ENCODE measurements around the gene LYRM7. TPM values are rescaled to one million over a fixed set of nuclear protein-coding genes. Genes with fewer than 3 reads are reported as not detected.

Gene LYRM7
- total RNA-seq, 2 experiments from 2014 or later: 14.4 to 25.5 TPM

DNA sequence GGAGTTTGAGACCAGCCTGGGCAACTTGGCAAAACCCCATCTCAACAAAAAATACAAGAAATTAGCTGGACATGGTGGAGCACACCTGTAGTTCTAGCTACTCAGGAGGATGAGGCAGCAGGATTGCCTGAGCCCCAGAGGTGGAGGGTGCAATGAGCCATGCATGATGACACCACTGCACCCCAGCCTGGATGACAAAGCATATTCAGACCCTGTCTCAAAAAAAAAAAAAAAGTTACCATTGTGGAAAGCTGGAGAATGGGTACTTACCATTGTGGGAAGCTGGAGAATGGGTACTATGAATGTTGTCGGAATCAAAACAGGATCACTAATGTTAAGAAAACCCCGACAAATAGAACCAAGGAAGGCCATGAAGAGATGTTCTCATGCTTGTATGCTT lies 31.4 kb upstream of the LYRM7 start:
- H4K20me1 ChIP-seq (ENCODE audit: insufficient read depth, low read length): no peaks in the 10 kb centered on the region
- POLR2A ChIA-PET: no interaction called here
- no TSS peak for BruUV-seq (replicated peaks)

DNA sequence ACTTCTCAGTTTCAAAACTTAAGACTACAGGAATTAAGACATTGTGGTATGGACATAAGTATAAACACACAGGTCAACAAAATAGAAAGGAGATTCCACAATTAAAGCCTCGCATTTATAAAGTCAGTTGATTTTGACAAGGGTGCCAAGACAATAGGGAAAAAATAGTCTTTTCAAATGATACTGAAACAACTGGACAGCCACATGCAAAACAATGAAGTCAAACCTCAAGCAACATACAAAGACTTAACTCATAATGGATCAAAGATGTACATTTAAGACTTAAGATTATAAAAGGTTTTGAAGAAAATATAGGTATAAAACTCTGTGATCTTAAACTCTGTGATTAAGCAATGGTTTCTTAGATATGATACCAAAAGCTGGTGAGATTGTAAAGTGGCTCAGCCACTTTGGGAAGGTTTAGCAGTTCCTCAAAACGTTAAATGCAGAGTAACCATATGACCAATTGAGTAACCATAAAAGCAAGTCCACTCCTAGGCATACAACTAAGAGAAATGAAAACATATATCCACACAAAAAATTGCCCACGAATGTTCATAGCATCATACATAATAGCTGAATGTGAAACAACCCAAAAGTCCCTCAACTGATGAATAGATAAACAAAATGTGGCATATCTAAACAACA lies 27.6 kb upstream of the LYRM7 start:
- CTCF ChIA-PET (ENCODE audit: unreplicated experiment): no interaction called here
- Histone ChIP-seq H3K4me3 (ENCODE audit: low read depth, low read length, poor library complexity, severe bottlenecking) (no peak overlapping the region), H3K4me2 (ENCODE audit: low read length) (no peak overlapping the region), H3K9me2 (ENCODE audit: insufficient read depth, low read length) (no peaks in the 10 kb centered on the region), H3K36me3 (ENCODE audit: insufficient read depth, low read length) (no peaks in the 10 kb centered on the region), H4K20me1 (ENCODE audit: insufficient read depth, low read length) (no peaks in the 10 kb centered on the region), H3K4me1 (ENCODE audit: insufficient read depth, low read length, poor library complexity, severe bottlenecking) (no peaks in the 10 kb centered on the region), H2AFZ (ENCODE audit: low read length) (no peak overlapping the region), H3K9me3 (ENCODE audit: low read length) (no peaks in the 10 kb centered on the region), H3K27ac (ENCODE audit: low read depth, low read length, poor library complexity, severe bottlenecking) (no peak overlapping the region), H3K79me2 (ENCODE audit: insufficient read depth, low read depth, low read length) (no peaks in the 10 kb centered on the region)
- BruUV-seq (replicated peaks): no TSS peak
- intact Hi-C loops (cut with micrococcal nuclease; ENCODE audit: unreplicated experiment): no loop called here
- DNase-seq (ENCODE audit: low spot score): no peak
- POLR2A ChIA-PET: no interaction called here
- no peak for TF ChIP-seq EZH2phosphoT487 (IDR thresholded peaks at IDR 0.05; ENCODE audit: borderline replicate concordance, low read depth, low read length)
- TF ChIP-seq, protein P1, sequence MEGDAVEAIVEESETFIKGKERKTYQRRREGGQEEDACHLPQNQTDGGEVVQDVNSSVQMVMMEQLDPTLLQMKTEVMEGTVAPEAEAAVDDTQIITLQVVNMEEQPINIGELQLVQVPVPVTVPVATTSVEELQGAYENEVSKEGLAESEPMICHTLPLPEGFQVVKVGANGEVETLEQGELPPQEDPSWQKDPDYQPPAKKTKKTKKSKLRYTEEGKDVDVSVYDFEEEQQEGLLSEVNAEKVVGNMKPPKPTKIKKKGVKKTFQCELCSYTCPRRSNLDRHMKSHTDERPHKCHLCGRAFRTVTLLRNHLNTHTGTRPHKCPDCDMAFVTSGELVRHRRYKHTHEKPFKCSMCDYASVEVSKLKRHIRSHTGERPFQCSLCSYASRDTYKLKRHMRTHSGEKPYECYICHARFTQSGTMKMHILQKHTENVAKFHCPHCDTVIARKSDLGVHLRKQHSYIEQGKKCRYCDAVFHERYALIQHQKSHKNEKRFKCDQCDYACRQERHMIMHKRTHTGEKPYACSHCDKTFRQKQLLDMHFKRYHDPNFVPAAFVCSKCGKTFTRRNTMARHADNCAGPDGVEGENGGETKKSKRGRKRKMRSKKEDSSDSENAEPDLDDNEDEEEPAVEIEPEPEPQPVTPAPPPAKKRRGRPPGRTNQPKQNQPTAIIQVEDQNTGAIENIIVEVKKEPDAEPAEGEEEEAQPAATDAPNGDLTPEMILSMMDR (conservative IDR thresholded peaks at IDR 0.05; ENCODE audit: low read length): no peak

More for the DNA sequence above, 31.4 kb upstream of the LYRM7 start:
- no peak overlapping the region for H3K4me2 ChIP-seq (ENCODE audit: low read length)
- H3K9me2 ChIP-seq (ENCODE audit: insufficient read depth, low read length): no peaks in the 10 kb centered on the region
- H3K4me3 ChIP-seq (ENCODE audit: low read depth, low read length, poor library complexity, severe bottlenecking): no peak overlapping the region
- no peaks in the 10 kb centered on the region for H3K36me3 ChIP-seq (ENCODE audit: insufficient read depth, low read length)
- intact Hi-C loops (cut with micrococcal nuclease; ENCODE audit: unreplicated experiment): no loop called here
- DNase-seq (ENCODE audit: low spot score): no peak
- CTCF ChIA-PET (ENCODE audit: unreplicated experiment): no interaction called here
- TF ChIP-seq, protein P1 (conservative IDR thresholded peaks at IDR 0.05; ENCODE audit: low read length): no peak
- TF ChIP-seq EZH2phosphoT487 (IDR thresholded peaks at IDR 0.05; ENCODE audit: borderline replicate concordance, low read depth, low read length): no peak
- no peak overlapping the region for H2AFZ ChIP-seq (ENCODE audit: low read length)
- no peak overlapping the region for H3K27ac ChIP-seq (ENCODE audit: low read depth, low read length, poor library complexity, severe bottlenecking)
- H3K79me2 ChIP-seq (ENCODE audit: insufficient read depth, low read depth, low read length): no peaks in the 10 kb centered on the region
- no peaks in the 10 kb centered on the region for H3K9me3 ChIP-seq (ENCODE audit: low read length)
- H3K4me1 ChIP-seq (ENCODE audit: insufficient read depth, low read length, poor library complexity, severe bottlenecking): no peaks in the 10 kb centered on the region

DNA sequence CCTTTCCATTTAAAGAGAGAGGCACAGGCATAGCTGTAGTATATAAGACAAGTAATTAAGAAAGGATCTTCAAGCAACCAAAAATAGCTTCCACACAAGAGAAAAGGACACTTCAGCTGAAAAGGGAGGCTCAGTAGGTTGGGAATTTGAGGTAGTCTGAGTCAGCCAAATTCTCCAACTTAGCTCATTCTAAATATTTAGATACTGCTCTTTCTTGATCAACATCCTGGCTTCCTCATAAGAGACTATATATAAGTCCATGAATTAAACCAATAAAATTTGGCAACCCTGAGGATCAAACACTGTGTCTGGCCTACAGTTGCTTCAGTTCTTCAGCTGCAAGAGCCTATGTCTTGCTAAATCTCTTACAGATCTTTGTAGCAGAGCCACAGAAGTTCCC lies 23.5 kb upstream of the LYRM7 start:
- ChIA-PET CTCF (ENCODE audit: unreplicated experiment) (no interaction called here), POLR2A (interaction anchor here (0.6 to 1.5 kb wide), 3 partner anchors 13 to 235 kb away, joined by 3 to 7 read pairs (median 4); no protein-coding TSS in a partner anchor)
- no peak for DNase-seq (ENCODE audit: low spot score)
- Histone ChIP-seq H3K9me3 (ENCODE audit: low read length) (no peaks in the 10 kb centered on the region), H3K4me1 (ENCODE audit: insufficient read depth, low read length, poor library complexity, severe bottlenecking) (no peaks in the 10 kb centered on the region), H2AFZ (ENCODE audit: low read length) (no peak overlapping the region), H3K79me2 (ENCODE audit: insufficient read depth, low read depth, low read length) (no peaks in the 10 kb centered on the region), H3K27ac (ENCODE audit: low read depth, low read length, poor library complexity, severe bottlenecking) (no peak overlapping the region), H3K4me3 (ENCODE audit: low read depth, low read length, poor library complexity, severe bottlenecking) (no peak overlapping the region), H3K4me2 (ENCODE audit: low read length) (no peak overlapping the region), H3K36me3 (ENCODE audit: insufficient read depth, low read length) (no peaks in the 10 kb centered on the region), H3K9me2 (ENCODE audit: insufficient read depth, low read length) (no peaks in the 10 kb centered on the region), H4K20me1 (ENCODE audit: insufficient read depth, low read length) (no peaks in the 10 kb centered on the region)
- BruUV-seq (replicated peaks): no TSS peak
- TF ChIP-seq, protein P1 (conservative IDR thresholded peaks at IDR 0.05; ENCODE audit: low read length): no peak
- no peak for TF ChIP-seq EZH2phosphoT487 (IDR thresholded peaks at IDR 0.05; ENCODE audit: borderline replicate concordance, low read depth, low read length)
- intact Hi-C loops (cut with micrococcal nuclease; ENCODE audit: unreplicated experiment): no loop called here
